MM.1S (cell line): Measurements from ENCODE around the gene PLEKHA7.

Source experiments
- CTCF ChIP-seq: fragments of 300-600 bp; sonication (generic); IDR thresholded peaks from 2 replicates; pipeline ENCODE4 v1.5.1; 2016; ENCODE audit warnings: antibody characterized with exemption, low read length, mixed read lengths
- EZH2 ChIP-seq: fragments of 300-600 bp; sonication (generic); optimal IDR thresholded peaks from 2 replicates; pipeline ENCODE3; 2017; ENCODE audit warnings: low read depth, mild to moderate bottlenecking, antibody characterized with exemption, low read length, mixed read lengths

- TF ChIP-seq CTCF (no peak), EZH2 (no peak)
Measured at GRCh38 chr11:16964501-16964900, 49.7 kb downstream of the PLEKHA7 start.
